Dermis blood vessel endothelial cell (primary cell): Measurements from ENCODE around the gene TRH. TPM values are rescaled to one million over a fixed set of nuclear protein-coding genes. Genes with fewer than 3 reads are reported as not detected.
"Not testable (repeated sequence)": the region's sequence is repeated elsewhere in the genome, so short reads cannot be mapped to it uniquely, and the experiment has no call there.

Source experiments
- DNase-seq: peaks from one replicate; pipeline ENCODE4 v3.0.0; 2010
- total RNA-seq: library from RNA; depleted of rRNA; stranded (reverse); fragments of >200 nt; gene quantifications from 2 replicates; pipeline ENCODE4 v1.2.3, GENCODE V29; 2014

Gene TRH
- total RNA-seq, 1 donor from 2014 or later = not detected

DNA sequence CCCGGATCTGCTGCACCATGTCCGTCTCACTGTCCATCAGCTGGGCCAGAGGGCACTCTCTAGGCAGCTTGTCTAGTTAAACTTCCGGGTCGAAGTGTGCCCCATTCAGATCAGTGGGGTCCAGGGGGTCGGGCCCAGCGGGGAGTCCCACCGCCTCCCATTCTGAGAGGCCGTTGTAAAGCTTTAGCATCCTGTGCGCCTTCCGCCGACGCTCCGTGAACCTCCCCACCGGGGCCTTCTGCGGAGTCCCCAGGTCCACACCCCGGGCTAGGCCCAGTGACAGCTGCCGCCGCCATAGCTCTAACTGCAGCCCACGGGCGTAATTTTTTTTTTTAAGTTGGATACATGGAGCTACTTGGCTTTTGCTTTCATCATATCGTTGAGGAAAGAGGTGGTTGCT lies 38.7 kb downstream of the TRH start:
- not testable (repeated sequence) for DNase-seq

- no peak for DNase-seq
Observed at GRCh38 chr3:130014526-130014925, 40.0 kb downstream of the TRH start.

DNA sequence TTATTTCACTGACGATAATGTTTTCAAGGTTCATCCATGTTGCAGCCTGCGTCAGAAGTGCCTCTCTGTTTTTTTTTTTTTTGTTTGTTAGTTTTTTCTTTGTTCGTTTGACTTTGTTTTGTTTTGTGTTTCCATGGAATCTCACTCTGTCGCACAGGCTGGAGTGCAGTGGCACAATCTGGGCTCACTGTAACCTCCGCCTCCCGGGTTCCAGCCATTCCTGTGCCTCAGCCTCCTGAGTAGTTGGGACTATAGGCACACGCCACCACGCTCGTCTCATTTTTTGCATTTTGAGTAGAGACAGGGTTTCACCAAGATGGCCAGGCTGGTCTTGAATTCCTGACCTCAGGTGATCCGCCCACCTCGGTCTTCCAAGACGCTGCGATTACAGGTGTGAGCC lies 43.1 kb downstream of the TRH start:
- not testable (repeated sequence) for DNase-seq

- not testable (repeated sequence) for DNase-seq
Observed at GRCh38 chr3:130026146-130026829, 51.8 kb downstream of the TRH start.

GRCh38 chr3:130027437-130027836 lies 52.9 kb downstream of the TRH start:
- DNase-seq = not testable (repeated sequence)

Other genes with a start within 250 kb of the TRH start
- gene TMCC1, start 81.0 kb upstream of the TRH start, total RNA-seq = 18.5 and 21.7 TPM in 2 replicates
- gene ALG1L2, start 107.1 kb downstream of the TRH start, total RNA-seq = not detected in 2 replicates